Measurements from ENCODE around the gene RAD23A. TPM values are rescaled to one million over a fixed set of nuclear protein-coding genes. Genes with fewer than 3 reads are reported as not detected.
A peak's percentile ranks its signal among the peaks of the same experiment; 100 is the strongest.

RAD23A gene
- total and polyA plus RNA-seq, 9 of the 15 experiments (the other 6 are each of a cell fraction or from before 2014, with no cell fraction given): 9.5 to 181 (median 101) TPM

DNA sequence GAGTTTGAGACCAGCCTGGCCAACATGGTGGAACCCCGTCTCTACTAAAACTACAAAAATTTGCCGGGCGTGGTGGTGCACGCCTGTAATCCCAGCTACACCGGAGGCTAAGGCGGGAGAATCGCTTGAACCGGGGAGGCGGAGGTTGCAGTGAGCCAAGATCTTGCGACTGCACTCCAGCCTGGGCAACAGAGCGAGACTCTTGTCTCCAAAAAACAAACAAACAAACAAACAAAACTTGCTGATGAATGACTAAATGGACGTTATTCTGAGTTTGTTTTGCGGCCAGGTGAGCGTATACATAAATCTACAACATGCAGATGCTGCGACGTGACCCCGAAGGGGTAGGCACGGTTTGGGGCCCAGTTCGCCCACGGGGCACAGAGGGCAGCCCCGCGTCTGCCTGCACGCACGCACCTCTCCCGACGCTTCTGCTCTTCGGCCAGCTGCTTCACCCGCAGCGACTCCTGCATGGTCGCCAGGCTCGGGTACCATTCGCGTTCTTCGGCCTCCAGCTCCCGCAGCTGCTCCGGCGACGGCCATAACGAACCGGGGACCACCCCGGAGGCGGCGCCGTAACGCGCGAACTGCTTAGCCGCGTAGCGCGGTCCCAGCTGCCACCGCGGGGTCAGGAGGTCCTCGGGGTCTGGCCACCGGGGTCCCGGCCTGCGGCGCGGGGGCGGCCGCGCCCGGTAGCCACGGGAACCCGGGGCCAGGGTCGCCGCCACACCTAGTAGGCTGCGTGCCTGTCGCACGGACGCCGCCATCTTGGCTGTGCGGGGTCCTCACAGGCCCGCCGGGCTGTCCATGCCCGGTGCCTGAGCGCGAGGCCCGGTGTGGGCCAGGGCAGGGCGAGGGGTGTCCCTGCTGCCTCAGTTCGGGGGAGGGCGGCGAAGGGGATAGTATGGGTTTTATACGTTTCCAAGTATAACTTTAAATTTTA lies 11.1 kb downstream of the RAD23A start, which contains the start of gene GADD45GIP1 (continued):
- TF ChIP-seq, protein P1, sequence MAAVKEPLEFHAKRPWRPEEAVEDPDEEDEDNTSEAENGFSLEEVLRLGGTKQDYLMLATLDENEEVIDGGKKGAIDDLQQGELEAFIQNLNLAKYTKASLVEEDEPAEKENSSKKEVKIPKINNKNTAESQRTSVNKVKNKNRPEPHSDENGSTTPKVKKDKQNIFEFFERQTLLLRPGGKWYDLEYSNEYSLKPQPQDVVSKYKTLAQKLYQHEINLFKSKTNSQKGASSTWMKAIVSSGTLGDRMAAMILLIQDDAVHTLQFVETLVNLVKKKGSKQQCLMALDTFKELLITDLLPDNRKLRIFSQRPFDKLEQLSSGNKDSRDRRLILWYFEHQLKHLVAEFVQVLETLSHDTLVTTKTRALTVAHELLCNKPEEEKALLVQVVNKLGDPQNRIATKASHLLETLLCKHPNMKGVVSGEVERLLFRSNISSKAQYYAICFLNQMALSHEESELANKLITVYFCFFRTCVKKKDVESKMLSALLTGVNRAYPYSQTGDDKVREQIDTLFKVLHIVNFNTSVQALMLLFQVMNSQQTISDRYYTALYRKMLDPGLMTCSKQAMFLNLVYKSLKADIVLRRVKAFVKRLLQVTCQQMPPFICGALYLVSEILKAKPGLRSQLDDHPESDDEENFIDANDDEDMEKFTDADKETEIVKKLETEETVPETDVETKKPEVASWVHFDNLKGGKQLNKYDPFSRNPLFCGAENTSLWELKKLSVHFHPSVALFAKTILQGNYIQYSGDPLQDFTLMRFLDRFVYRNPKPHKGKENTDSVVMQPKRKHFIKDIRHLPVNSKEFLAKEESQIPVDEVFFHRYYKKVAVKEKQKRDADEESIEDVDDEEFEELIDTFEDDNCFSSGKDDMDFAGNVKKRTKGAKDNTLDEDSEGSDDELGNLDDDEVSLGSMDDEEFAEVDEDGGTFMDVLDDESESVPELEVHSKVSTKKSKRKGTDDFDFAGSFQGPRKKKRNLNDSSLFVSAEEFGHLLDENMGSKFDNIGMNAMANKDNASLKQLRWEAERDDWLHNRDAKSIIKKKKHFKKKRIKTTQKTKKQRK (IDR thresholded peaks at IDR 0.05; ENCODE audit: borderline replicate concordance, low read depth, low read length): no peak
- TF ChIP-seq HDGF (IDR thresholded peaks at IDR 0.05) (no peak), BRF1 (IDR thresholded peaks at IDR 0.05; ENCODE audit: borderline replicate concordance, extremely low read depth, insufficient read length) (no peak), PML (IDR thresholded peaks at IDR 0.05; ENCODE audit: low read length) (peak; percentile 44; the same call in 1 of the 2 replicates), SMAD2 (IDR thresholded peaks at IDR 0.05; ENCODE audit: low read depth, low read length) (no peak), SP2 (IDR thresholded peaks at IDR 0.05; ENCODE audit: extremely low read depth, low read depth, low read length, poor library complexity, severe bottlenecking) (no peak), EGR1 (conservative IDR thresholded peaks at IDR 0.05) (peak; percentile 19; the same call in 1 of the 2 replicates), ZNF12 (CRISPR knock-in tag; IDR thresholded peaks at IDR 0.05) (no peak), ZNF23 (CRISPR knock-in tag; IDR thresholded peaks at IDR 0.05) (no peak), CSDE1 (IDR thresholded peaks at IDR 0.05) (no peak; a peak in 1 of 4 replicates), NFE2 (IDR thresholded peaks at IDR 0.05; ENCODE audit: low read depth) (peak; percentile 72), HMG20B (CRISPR knock-in tag; IDR thresholded peaks at IDR 0.05) (no peak), MECOM (CRISPR knock-in tag; IDR thresholded peaks at IDR 0.05) (no peak), FOXK2 (conservative IDR thresholded peaks at IDR 0.05 in 1 of 2, IDR thresholded peaks at IDR 0.05 in 1 of 2; ENCODE audit: low read depth in 2 of 2) (no peak)
- TF ChIP-seq, protein P2, sequence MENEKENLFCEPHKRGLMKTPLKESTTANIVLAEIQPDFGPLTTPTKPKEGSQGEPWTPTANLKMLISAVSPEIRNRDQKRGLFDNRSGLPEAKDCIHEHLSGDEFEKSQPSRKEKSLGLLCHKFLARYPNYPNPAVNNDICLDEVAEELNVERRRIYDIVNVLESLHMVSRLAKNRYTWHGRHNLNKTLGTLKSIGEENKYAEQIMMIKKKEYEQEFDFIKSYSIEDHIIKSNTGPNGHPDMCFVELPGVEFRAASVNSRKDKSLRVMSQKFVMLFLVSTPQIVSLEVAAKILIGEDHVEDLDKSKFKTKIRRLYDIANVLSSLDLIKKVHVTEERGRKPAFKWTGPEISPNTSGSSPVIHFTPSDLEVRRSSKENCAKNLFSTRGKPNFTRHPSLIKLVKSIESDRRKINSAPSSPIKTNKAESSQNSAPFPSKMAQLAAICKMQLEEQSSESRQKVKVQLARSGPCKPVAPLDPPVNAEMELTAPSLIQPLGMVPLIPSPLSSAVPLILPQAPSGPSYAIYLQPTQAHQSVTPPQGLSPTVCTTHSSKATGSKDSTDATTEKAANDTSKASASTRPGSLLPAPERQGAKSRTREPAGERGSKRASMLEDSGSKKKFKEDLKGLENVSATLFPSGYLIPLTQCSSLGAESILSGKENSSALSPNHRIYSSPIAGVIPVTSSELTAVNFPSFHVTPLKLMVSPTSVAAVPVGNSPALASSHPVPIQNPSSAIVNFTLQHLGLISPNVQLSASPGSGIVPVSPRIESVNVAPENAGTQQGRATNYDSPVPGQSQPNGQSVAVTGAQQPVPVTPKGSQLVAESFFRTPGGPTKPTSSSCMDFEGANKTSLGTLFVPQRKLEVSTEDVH (IDR thresholded peaks at IDR 0.05; ENCODE audit: low read depth, partially characterized antibody): no peak
- TF ChIP-seq, protein P3, sequence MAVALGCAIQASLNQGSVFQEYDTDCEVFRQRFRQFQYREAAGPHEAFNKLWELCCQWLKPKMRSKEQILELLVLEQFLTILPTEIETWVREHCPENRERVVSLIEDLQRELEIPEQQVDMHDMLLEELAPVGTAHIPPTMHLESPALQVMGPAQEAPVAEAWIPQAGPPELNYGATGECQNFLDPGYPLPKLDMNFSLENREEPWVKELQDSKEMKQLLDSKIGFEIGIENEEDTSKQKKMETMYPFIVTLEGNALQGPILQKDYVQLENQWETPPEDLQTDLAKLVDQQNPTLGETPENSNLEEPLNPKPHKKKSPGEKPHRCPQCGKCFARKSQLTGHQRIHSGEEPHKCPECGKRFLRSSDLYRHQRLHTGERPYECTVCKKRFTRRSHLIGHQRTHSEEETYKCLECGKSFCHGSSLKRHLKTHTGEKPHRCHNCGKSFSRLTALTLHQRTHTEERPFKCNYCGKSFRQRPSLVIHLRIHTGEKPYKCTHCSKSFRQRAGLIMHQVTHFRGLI (CRISPR knock-in tag; IDR thresholded peaks at IDR 0.05): no peak
- TF ChIP-seq, protein P4, sequence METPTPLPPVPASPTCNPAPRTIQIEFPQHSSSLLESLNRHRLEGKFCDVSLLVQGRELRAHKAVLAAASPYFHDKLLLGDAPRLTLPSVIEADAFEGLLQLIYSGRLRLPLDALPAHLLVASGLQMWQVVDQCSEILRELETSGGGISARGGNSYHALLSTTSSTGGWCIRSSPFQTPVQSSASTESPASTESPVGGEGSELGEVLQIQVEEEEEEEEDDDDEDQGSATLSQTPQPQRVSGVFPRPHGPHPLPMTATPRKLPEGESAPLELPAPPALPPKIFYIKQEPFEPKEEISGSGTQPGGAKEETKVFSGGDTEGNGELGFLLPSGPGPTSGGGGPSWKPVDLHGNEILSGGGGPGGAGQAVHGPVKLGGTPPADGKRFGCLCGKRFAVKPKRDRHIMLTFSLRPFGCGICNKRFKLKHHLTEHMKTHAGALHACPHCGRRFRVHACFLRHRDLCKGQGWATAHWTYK (CRISPR knock-in tag; IDR thresholded peaks at IDR 0.05): no peak

All from K562 (cell line).